GM12873 (cell line): ENCODE results near the gene KCNB1.

ENCODE experiments used
- TF ChIP-seq, protein P1 (sequence below): IDR thresholded peaks from 2 replicates; pipeline ENCODE4 v1.5.1; 2012; ENCODE audit warnings: low read depth, mild to moderate bottlenecking, moderate library complexity, low read length, control low read depth; ENCODE audit not compliant: insufficient read depth; ENCODE audit errors: missing control alignments

Gene KCNB1

GRCh38 chr20:49448917-49449316 lies 33.6 kb downstream of the KCNB1 start:
- TF ChIP-seq, protein P1, sequence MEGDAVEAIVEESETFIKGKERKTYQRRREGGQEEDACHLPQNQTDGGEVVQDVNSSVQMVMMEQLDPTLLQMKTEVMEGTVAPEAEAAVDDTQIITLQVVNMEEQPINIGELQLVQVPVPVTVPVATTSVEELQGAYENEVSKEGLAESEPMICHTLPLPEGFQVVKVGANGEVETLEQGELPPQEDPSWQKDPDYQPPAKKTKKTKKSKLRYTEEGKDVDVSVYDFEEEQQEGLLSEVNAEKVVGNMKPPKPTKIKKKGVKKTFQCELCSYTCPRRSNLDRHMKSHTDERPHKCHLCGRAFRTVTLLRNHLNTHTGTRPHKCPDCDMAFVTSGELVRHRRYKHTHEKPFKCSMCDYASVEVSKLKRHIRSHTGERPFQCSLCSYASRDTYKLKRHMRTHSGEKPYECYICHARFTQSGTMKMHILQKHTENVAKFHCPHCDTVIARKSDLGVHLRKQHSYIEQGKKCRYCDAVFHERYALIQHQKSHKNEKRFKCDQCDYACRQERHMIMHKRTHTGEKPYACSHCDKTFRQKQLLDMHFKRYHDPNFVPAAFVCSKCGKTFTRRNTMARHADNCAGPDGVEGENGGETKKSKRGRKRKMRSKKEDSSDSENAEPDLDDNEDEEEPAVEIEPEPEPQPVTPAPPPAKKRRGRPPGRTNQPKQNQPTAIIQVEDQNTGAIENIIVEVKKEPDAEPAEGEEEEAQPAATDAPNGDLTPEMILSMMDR = no peak

GRCh38 chr20:49447946-49448809 lies 34.3 kb downstream of the KCNB1 start:
- TF ChIP-seq, protein P1 = no peak

DNA sequence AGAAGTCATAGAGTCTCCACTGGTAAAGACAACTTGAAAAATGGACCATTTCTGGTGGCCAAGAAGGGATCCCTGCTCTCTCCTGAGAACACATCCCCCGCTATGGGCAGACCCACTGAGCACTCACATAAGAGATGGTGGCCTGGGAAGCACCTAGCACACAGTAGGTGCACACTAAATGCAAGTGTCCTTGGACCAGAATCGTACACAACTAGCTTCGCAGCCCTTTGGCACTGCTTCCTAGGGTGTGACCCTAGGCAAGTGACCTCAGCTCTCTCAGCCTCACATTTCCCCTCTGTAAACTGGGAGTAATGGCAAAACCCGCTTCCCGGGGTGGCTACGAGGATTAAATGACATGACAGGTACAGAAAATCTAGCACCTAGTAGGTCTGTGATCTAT lies 35.1 kb downstream of the KCNB1 start:
- TF ChIP-seq, protein P1 = no peak

DNA sequence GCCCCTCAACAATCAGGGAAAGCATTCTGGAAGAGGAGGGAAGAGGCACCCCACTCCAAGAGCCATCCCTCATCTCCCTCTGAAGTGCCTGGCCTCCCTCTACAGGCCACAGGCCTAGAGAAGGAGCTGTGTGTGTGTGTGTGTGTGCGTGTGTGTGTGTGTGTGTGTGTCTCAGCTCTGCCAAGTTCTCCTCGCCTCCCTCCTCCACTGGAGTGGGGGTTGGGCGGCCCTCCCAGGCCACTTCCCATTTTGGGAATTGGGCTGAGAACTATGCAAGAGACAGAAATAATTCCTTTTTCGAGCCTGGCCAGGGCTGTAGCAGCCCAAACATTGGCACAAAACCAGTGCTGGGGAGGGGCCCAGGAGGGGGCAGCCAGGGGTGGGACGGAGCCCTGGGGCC lies 35.7 kb downstream of the KCNB1 start:
- TF ChIP-seq, protein P1 = no peak

DNA sequence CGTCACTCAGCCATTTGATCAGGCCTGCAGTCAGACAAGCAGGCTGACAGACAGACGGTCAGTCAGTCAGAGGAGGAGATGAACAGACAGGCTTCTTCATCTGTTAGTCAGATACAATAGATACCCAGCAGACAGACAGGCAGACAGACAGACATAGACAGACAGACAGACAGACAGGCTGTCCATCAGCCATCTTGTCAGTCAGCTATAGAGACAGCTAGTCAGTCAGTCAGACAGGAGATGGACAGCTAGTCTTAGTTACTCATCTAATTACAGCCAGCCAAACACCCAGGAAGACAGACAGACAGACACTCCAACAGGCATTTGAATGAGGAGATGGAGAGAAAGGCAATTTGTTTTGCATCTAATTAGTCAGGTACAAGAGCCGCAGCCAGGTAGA lies 36.4 kb downstream of the KCNB1 start:
- TF ChIP-seq, protein P1 = no peak

- TF ChIP-seq, protein P1 = no peak
These were observed 37.3 kb downstream of the KCNB1 start for GRCh38 chr20:49445176-49445575.

DNA sequence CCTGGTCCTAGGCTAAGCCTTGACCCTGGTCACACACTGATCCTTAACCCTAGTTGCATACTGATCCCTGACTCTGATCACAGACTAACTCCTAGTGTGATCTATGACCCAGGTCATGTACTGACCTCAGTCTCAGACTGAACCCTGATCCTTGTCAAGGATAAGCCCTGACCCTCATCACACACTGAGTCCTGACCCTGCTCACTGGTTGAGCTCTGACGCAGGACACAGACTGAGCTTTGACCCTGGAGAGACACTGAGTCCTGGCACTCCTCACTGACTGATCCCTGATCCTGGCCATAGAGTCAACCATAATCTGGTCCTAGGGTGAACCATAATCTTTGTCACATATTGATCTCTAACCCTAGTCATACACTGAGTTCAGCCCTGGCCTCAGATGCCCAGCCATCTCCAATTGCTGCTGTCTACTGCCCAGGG lies 37.9 kb downstream of the KCNB1 start:
- TF ChIP-seq, protein P1 = no peak
